CD14-positive monocyte (primary cell): ENCODE measurements around the gene HSPB9. TPM values are rescaled to one million over a fixed set of nuclear protein-coding genes. Genes with fewer than 3 reads are reported as not detected.

Experiments used
- DNase-seq, 3 donors: peaks; one replicate each; pipeline ENCODE4 v3.0.0-alpha.2; 2011 to 2022
- H2AFZ ChIP-seq: 2 replicates; pipeline ENCODE4 v1.6.0; 2012; ENCODE audit warnings: mild to moderate bottlenecking, low read depth, low read length, inconsistent platforms; ENCODE audit not compliant: insufficient read depth, poor library complexity, severe bottlenecking
- H3K27ac ChIP-seq, 2 donors: 1 replicate in 1 of 2; 2 replicates in 1 of 2; pipeline ENCODE4 v1.5.1; 2012 to 2013; ENCODE audit warnings: low read length in 2 of 2, control low read depth in 1 of 2, inconsistent platforms in 1 of 2, low read depth in 1 of 2, mild to moderate bottlenecking in 1 of 2
- H3K27me3 ChIP-seq, 2 donors: one replicate each; pipeline versions ENCODE4 v1.6.0 to v1.6.1; 2011 to 2013; ENCODE audit warnings: low read length in 2 of 2; ENCODE audit not compliant: control insufficient read depth in 2 of 2, insufficient read depth in 2 of 2
- H3K36me3 ChIP-seq, 2 donors: replicated peaks in 1 of 2; 1 replicate in 1 of 2; 2 replicates in 1 of 2; pipeline versions ENCODE4 v1.5.1 to v1.6.1; 2012 to 2013; ENCODE audit warnings: low read length in 2 of 2, control low read depth in 1 of 2, inconsistent platforms in 1 of 2, mild to moderate bottlenecking in 1 of 2; ENCODE audit not compliant: insufficient read depth in 2 of 2, control insufficient read depth in 1 of 2
- H3K4me1 ChIP-seq, 2 donors: 1 replicate in 1 of 2; 2 replicates in 1 of 2; pipeline versions ENCODE4 v1.5.1 to v1.6.1; 2012 to 2013; ENCODE audit warnings: low read length in 2 of 2, control low read depth in 1 of 2, inconsistent platforms in 1 of 2, mild to moderate bottlenecking in 1 of 2, moderate library complexity in 1 of 2; ENCODE audit not compliant: insufficient read depth in 2 of 2, control insufficient read depth in 1 of 2
- H3K4me2 ChIP-seq: replicated peaks from 2 replicates; pipeline ENCODE3; 2012; ENCODE audit warnings: low read length, moderate library complexity, mild to moderate bottlenecking; ENCODE audit not compliant: poor library complexity, severe bottlenecking; ENCODE audit errors: extremely low read depth
- H3K4me3 ChIP-seq, 3 experiments: fragments of 200-600 bp in 1 of 3; sonication (generic) in 1 of 3; replicated peaks in 1 of 3; 1 replicate in 2 of 3; 2 replicates in 1 of 3; pipeline ENCODE4 v1.5.1; 2011 to 2013; ENCODE audit warnings: low read length in 3 of 3, mild to moderate bottlenecking in 3 of 3, control low read depth in 2 of 3, low read depth in 2 of 3, inconsistent platforms in 1 of 3, moderate library complexity in 1 of 3
- H3K79me2 ChIP-seq: 2 replicates; pipeline ENCODE4 v1.6.0; 2012; ENCODE audit warnings: mild to moderate bottlenecking, control low read depth, inconsistent platforms, low read length, moderate library complexity; ENCODE audit not compliant: insufficient read depth
- H3K9ac ChIP-seq: 2 replicates; pipeline ENCODE4 v1.6.0; 2017; ENCODE audit warnings: low read length, mild to moderate bottlenecking; ENCODE audit not compliant: insufficient read depth, poor library complexity, severe bottlenecking
- H3K9me3 ChIP-seq, 2 donors: replicated peaks in 1 of 2; 1 replicate in 1 of 2; 2 replicates in 1 of 2; pipeline versions ENCODE4 v1.5.1 to v1.6.1; 2012 to 2013; ENCODE audit warnings: low read length in 2 of 2, control low read depth in 1 of 2; ENCODE audit not compliant: control insufficient read depth in 1 of 2, insufficient read depth in 1 of 2
- H4K20me1 ChIP-seq: 2 replicates; pipeline ENCODE4 v1.6.0; 2012; ENCODE audit warnings: mild to moderate bottlenecking, low read length, control low read depth, moderate library complexity; ENCODE audit not compliant: insufficient read depth
- H3K27ac Mint-ChIP-seq, 7 donors: one replicate each; pipeline ENCODE4 v1.8.0; 2020; ENCODE audit warnings: mild to moderate bottlenecking in 7 of 7, mixed read lengths in 7 of 7, moderate library complexity in 6 of 7, inconsistent platforms in 2 of 7
- H3K27me3 Mint-ChIP-seq, 3 donors: one replicate each; pipeline ENCODE4 v1.8.0; 2021 to 2022; ENCODE audit warnings: low read depth in 3 of 3, mild to moderate bottlenecking in 3 of 3, mixed read lengths in 3 of 3, moderate library complexity in 3 of 3, inconsistent platforms in 1 of 3
- H3K36me3 Mint-ChIP-seq, 2 donors: one replicate each; pipeline ENCODE4 v1.8.0; 2020; ENCODE audit warnings: mixed read lengths in 2 of 2, inconsistent platforms in 1 of 2, mild to moderate bottlenecking in 1 of 2
- H3K4me1 Mint-ChIP-seq: one replicate; pipeline ENCODE4 v1.8.0; 2020; ENCODE audit warnings: mild to moderate bottlenecking, mixed read lengths
- H3K4me3 Mint-ChIP-seq, 2 donors: one replicate each; pipeline ENCODE4 v1.8.0; 2020; ENCODE audit warnings: mild to moderate bottlenecking in 2 of 2, mixed read lengths in 2 of 2, moderate library complexity in 1 of 2
- H3K9me3 Mint-ChIP-seq, 7 donors: one replicate each; pipeline ENCODE4 v1.8.0; 2020 to 2022; ENCODE audit warnings: mixed read lengths in 7 of 7, mild to moderate bottlenecking in 6 of 7, moderate library complexity in 6 of 7, inconsistent platforms in 2 of 7
- CTCF ChIP-seq: fragments of 200-600 bp; IDR thresholded peaks from one replicate; pipeline ENCODE4 v1.8.0; 2022; ENCODE audit warnings: antibody characterized with exemption, mild to moderate bottlenecking
- WGBS: methylation state at CpG from one replicate; pipeline ENCODE4 v1.1.5; 2013; ENCODE audit warnings: missing lambda C conversion rate; ENCODE audit not compliant: insufficient coverage; 5-methylcytosine and 5-hydroxymethylcytosine counted together
- intact Hi-C, 2 donors: fragments of 100-400 bp; cut with micrococcal nuclease; formaldehyde crosslinking; loops; one replicate each; pipeline versions ENCODE4 v1.15.0 to v1.15.1; 2023
- polyA plus RNA-seq, 3 donors: library from polyadenylated mRNA; depleted of rRNA in 1 of 3; unstranded in 2 of 3; stranded (reverse) in 1 of 3; fragments of 300-500 nt in 2 of 3; fragments of >200 nt in 1 of 3; fragmentation: Illumina TruSeq in 2 of 3; gene quantifications; 1 replicate in 2 of 3; 2 replicates in 1 of 3; pipeline ENCODE4 v1.2.3, GENCODE V29; 2012 to 2021

The HSPB9 gene
- polyA plus RNA-seq, 3 donors: 0.04 TPM; not detected in 2

GRCh38 chr17:42090964-42091790 is 31.4 kb upstream of the HSPB9 start:
- no peak overlapping the region for H3K4me3 ChIP-seq
- no peaks in the 10 kb centered on the region for H3K36me3 Mint-ChIP-seq
- H3K9me3 ChIP-seq: no peaks in the 10 kb centered on the region

GRCh38 chr17:42092939-42093338 is 29.7 kb upstream of the HSPB9 start:
- Histone ChIP-seq H3K27ac (no peak overlapping the region), H3K4me2 (no peak overlapping the region), H3K4me1 (peaks cover 2 to 4% of the 10 kb centered on the region in 2 donors), H3K4me3 (no peak overlapping the region), H4K20me1 (no peaks in the 10 kb centered on the region), H3K79me2 (no peaks in the 10 kb centered on the region), H2AFZ (no peak overlapping the region), H3K36me3 (no peaks in the 10 kb centered on the region), H3K9me3 (no peaks in the 10 kb centered on the region), H3K27me3 (peaks cover 11 to 14% of the 10 kb centered on the region in 2 donors), H3K9ac (no peak overlapping the region)
- Mint-ChIP-seq H3K9me3 (no peaks in the 10 kb centered on the region), H3K36me3 (no peaks in the 10 kb centered on the region), H3K4me1 (peaks cover 7% of the 10 kb centered on the region), H3K27ac (no peak overlapping the region), H3K4me3 (no peak overlapping the region), H3K27me3 (peaks cover 14 to 21% (median 20%) of the 10 kb centered on the region in 3 donors)
- no peak for DNase-seq
- TF ChIP-seq CTCF: no peak
- intact Hi-C loops: no loop called here
- WGBS: 0% methylated on average over 1 of the region's 6 CpGs

More at GRCh38 chr17:42090964-42091790, 31.4 kb upstream of the HSPB9 start:
- Mint-ChIP-seq H3K4me1 (no peaks in the 10 kb centered on the region), H3K27ac (no peak overlapping the region), H3K9me3 (no peaks in the 10 kb centered on the region), H3K4me3 (no peak overlapping the region), H3K27me3 (peaks cover 3 to 7% (median 7%) of the 10 kb centered on the region in 3 donors)
- Histone ChIP-seq H3K36me3 (no peaks in the 10 kb centered on the region), H3K79me2 (no peaks in the 10 kb centered on the region), H4K20me1 (no peaks in the 10 kb centered on the region), H3K4me1 (no peaks in the 10 kb centered on the region), H3K27me3 (no peaks in the 10 kb centered on the region), H3K27ac (no peak overlapping the region), H3K4me2 (no peak overlapping the region), H3K9ac (no peak overlapping the region), H2AFZ (no peak overlapping the region)
- no peak for TF ChIP-seq CTCF
- intact Hi-C loops: no loop called here
- no peak for DNase-seq
- 83% methylated on average over 6 of the region's 8 CpGs for WGBS
